ENCODE data around the gene HTRA2.

HTRA2 gene

DNA sequence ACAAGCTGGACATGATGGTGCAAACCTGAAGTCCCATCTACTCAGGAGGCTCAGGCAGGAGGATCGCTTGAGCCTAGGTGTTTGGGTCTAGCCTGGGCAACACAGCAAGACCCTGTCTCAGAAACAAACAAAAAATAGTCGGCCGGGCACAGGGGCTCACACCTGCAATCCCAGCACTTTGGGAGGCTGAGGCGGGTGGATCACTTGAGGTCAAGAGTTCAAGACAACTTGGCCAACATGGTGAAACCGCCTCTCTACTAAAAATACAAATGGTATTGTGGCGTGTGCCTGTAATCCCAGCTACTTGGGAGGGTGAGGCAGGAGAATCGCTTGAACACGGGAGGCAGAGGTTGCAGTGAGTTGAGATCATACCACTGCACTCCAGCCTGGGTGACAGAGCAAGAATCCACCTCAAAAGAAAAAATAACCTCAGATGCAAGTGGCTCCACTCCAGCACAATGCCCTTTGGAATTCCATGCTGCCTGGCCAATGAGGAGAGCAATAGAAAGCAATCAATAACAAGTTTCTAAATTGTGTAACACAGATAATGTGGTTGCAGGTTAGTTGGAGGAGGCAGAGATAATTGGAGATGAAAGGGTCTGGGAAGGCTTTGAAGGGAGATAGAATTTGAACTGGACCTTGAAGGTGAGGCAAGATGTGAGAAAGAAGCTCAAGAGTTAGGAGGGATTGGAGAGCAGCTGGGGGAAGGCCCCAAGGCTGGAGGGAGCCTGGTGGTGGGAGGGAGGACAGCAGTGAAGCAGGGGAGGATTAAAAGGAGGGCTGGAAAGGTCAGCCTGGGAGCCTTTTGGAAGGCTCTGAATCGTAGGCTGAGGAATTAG, 40.9 kb upstream of the HTRA2 start:
- Histone ChIP-seq H3K14ac (ENCODE audit: low read length) (no peak overlapping the region), H3K18ac (ENCODE audit: low read length) (no peak overlapping the region), H2AFZ (ENCODE audit: low read length) (no peak overlapping the region), H3K27ac (replicated peaks; ENCODE audit: low read length) (no peak overlapping the region), H3K27me3 (ENCODE audit: control insufficient read depth in 3 of 3, insufficient read depth in 3 of 3, low read depth in 1 of 3, low read length in 3 of 3) (no peaks in the 10 kb centered on the region), H3K9ac (ENCODE audit: low read depth, low read length, poor library complexity) (no peak overlapping the region), H3K4ac (ENCODE audit: low read length) (no peak overlapping the region), H3K36me3 (replicated peaks in 1 of 2; ENCODE audit: control insufficient read depth in 2 of 2, insufficient read depth in 2 of 2, low read length in 2 of 2) (peaks cover 30 to 50% of the 10 kb centered on the region in 2 donors), H3K23ac (ENCODE audit: low read depth, low read length, poor library complexity) (no peak overlapping the region), H4K8ac (ENCODE audit: low read depth, low read length) (no peak overlapping the region), H2AK5ac (ENCODE audit: low read depth, low read length) (no peak overlapping the region), H4K91ac (ENCODE audit: low read depth, low read length, poor library complexity) (no peak overlapping the region), H3K79me1 (ENCODE audit: low read depth, low read length) (no peaks in the 10 kb centered on the region), H2BK12ac (ENCODE audit: low read length) (no peak overlapping the region), H2BK5ac (ENCODE audit: low read length) (no peak overlapping the region), H3K9me3 (replicated peaks in 1 of 2; ENCODE audit: control insufficient read depth in 2 of 2, insufficient read depth in 1 of 2, low read depth in 1 of 2, low read length in 2 of 2) (no peaks in the 10 kb centered on the region), H2BK15ac (ENCODE audit: low read length) (no peak overlapping the region), H3K4me3 (ENCODE audit: low read length in 2 of 2) (no peak overlapping the region), H3K4me2 (ENCODE audit: insufficient read depth, low read length, poor library complexity, severe bottlenecking) (no peak overlapping the region), H2BK120ac (ENCODE audit: low read depth, low read length) (no peak overlapping the region), H3K4me1 (ENCODE audit: control insufficient read depth in 2 of 2, insufficient read depth in 1 of 2, low read depth in 1 of 2, low read length in 2 of 2) (no peaks in the 10 kb centered on the region)
- DNase-seq (ENCODE audit: low spot score): no peak
- WGBS, 2 donors (ENCODE audit: extremely low coverage in 2 of 2, insufficient read length in 2 of 2, insufficient replicate concordance in 1 of 2): no CpG with 5 or more reads among the region's 9 CpGs

DNA sequence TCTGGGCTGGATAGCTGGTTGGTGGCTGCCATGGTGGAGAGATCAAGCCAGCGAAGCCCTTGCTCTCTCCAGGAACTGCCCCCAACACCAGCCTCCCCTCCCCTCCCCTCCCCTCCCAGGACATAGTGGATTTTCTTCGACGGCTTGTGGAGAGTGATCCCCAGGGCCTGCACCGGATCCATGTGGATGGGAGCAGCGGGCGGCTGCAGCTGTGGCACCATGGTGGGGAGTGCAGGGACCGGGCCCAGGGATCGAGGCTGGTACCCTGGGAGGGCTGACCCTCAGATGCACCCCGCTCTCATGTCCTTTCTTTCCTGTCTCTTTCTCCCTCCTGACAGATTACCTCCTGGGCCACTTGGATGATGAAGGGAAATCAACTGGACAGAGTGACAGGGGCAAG, 39.8 kb upstream of the HTRA2 start:
- Histone ChIP-seq H2AFZ (ENCODE audit: low read length) (no peak overlapping the region), H2BK12ac (ENCODE audit: low read length) (no peak overlapping the region), H3K36me3 (replicated peaks in 1 of 2; ENCODE audit: control insufficient read depth in 2 of 2, insufficient read depth in 2 of 2, low read length in 2 of 2) (peaks cover 32 to 57% of the 10 kb centered on the region in 2 donors), H3K23ac (ENCODE audit: low read depth, low read length, poor library complexity) (no peak overlapping the region), H3K4me1 (ENCODE audit: control insufficient read depth in 2 of 2, insufficient read depth in 1 of 2, low read depth in 1 of 2, low read length in 2 of 2) (no peaks in the 10 kb centered on the region), H3K9ac (ENCODE audit: low read depth, low read length, poor library complexity) (no peak overlapping the region), H2BK15ac (ENCODE audit: low read length) (no peak overlapping the region), H3K27me3 (ENCODE audit: control insufficient read depth in 3 of 3, insufficient read depth in 3 of 3, low read depth in 1 of 3, low read length in 3 of 3) (no peaks in the 10 kb centered on the region), H2BK5ac (ENCODE audit: low read length) (no peak overlapping the region), H3K4ac (ENCODE audit: low read length) (no peak overlapping the region), H2AK5ac (ENCODE audit: low read depth, low read length) (no peak overlapping the region), H4K8ac (ENCODE audit: low read depth, low read length) (no peak overlapping the region), H3K9me3 (replicated peaks in 1 of 2; ENCODE audit: control insufficient read depth in 2 of 2, insufficient read depth in 1 of 2, low read depth in 1 of 2, low read length in 2 of 2) (no peaks in the 10 kb centered on the region), H3K27ac (replicated peaks; ENCODE audit: low read length) (no peak overlapping the region), H4K91ac (ENCODE audit: low read depth, low read length, poor library complexity) (no peak overlapping the region), H3K79me1 (ENCODE audit: low read depth, low read length) (no peaks in the 10 kb centered on the region), H3K4me3 (ENCODE audit: low read length in 2 of 2) (no peak overlapping the region), H3K4me2 (ENCODE audit: insufficient read depth, low read length, poor library complexity, severe bottlenecking) (no peak overlapping the region), H3K14ac (ENCODE audit: low read length) (no peak overlapping the region), H2BK120ac (ENCODE audit: low read depth, low read length) (no peak overlapping the region), H3K18ac (ENCODE audit: low read length) (no peak overlapping the region)
- DNase-seq (ENCODE audit: low spot score): no peak
- WGBS, 2 donors (ENCODE audit: extremely low coverage in 2 of 2, insufficient read length in 2 of 2, insufficient replicate concordance in 1 of 2): no CpG with 5 or more reads among the region's 9 CpGs

DNA sequence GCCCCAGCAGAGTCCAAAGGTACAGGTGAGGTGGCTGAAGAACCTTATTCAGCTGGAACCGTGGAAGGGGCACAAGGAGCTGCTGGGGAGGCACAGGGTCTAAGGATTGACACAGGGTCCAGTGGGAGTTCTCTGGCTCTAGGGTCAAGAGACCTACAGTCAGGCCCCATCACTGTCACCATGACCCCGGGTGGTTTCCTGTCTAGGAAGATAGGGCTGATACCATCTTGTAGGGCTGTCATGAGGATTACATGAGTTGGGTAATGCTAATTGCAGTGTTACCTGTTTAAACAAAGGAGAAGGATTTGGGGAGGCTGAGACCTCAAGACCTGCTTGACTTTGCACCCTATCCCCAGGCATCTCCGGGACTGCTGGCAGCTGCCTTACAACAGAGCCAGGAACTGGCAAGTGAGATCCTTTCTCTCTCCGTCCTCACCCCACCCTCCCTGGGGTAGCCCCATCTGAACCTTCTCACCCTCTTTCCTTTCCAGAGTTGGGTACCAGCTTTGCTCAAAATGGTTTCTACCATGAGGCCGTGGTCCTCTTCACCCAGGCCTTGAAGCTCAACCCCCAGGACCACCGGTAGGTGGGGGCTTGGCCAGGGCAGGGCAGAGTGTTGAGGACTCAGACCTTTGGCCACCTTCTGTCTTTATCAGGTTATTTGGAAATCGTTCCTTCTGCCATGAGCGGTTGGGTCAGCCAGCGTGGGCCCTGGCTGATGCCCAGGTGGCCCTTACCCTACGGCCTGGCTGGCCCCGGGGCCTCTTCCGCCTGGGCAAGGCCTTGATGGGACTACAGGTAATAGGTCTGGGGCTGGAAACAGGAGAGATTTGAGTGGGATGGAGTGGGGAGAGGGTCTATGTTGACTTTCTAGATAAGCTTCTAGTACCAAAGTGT, 37.8 kb upstream of the HTRA2 start:
- no peak for DNase-seq (ENCODE audit: low spot score)
- WGBS, 2 donors (ENCODE audit: extremely low coverage in 2 of 2, insufficient read length in 2 of 2, insufficient replicate concordance in 1 of 2): no CpG with 5 or more reads among the region's 12 CpGs
- Histone ChIP-seq H3K4me2 (ENCODE audit: insufficient read depth, low read length, poor library complexity, severe bottlenecking) (no peak overlapping the region), H2AFZ (ENCODE audit: low read length) (no peak overlapping the region), H2BK15ac (ENCODE audit: low read length) (no peak overlapping the region), H2BK5ac (ENCODE audit: low read length) (no peak overlapping the region), H3K9ac (ENCODE audit: low read depth, low read length, poor library complexity) (no peak overlapping the region), H3K27ac (replicated peaks; ENCODE audit: low read length) (no peak overlapping the region), H3K9me3 (replicated peaks in 1 of 2; ENCODE audit: control insufficient read depth in 2 of 2, insufficient read depth in 1 of 2, low read depth in 1 of 2, low read length in 2 of 2) (no peaks in the 10 kb centered on the region), H2AK5ac (ENCODE audit: low read depth, low read length) (no peak overlapping the region), H3K23ac (ENCODE audit: low read depth, low read length, poor library complexity) (no peak overlapping the region), H2BK120ac (ENCODE audit: low read depth, low read length) (no peak overlapping the region), H4K8ac (ENCODE audit: low read depth, low read length) (no peak overlapping the region), H3K27me3 (ENCODE audit: control insufficient read depth in 3 of 3, insufficient read depth in 3 of 3, low read depth in 1 of 3, low read length in 3 of 3) (peaks cover under 1 to 15% (median 9%) of the 10 kb centered on the region in 3 experiments), H4K91ac (ENCODE audit: low read depth, low read length, poor library complexity) (no peak overlapping the region), H3K4me3 (ENCODE audit: low read length in 2 of 2) (no peak overlapping the region), H3K18ac (ENCODE audit: low read length) (no peak overlapping the region), H3K36me3 (replicated peaks in 1 of 2; ENCODE audit: control insufficient read depth in 2 of 2, insufficient read depth in 2 of 2, low read length in 2 of 2) (peaks cover 31 to 50% of the 10 kb centered on the region in 2 donors), H3K4me1 (ENCODE audit: control insufficient read depth in 2 of 2, insufficient read depth in 1 of 2, low read depth in 1 of 2, low read length in 2 of 2) (no peaks in the 10 kb centered on the region), H3K79me1 (ENCODE audit: low read depth, low read length) (no peaks in the 10 kb centered on the region), H3K4ac (ENCODE audit: low read length) (no peak overlapping the region), H3K14ac (ENCODE audit: low read length) (no peak overlapping the region), H2BK12ac (ENCODE audit: low read length) (no peak overlapping the region)

DNA sequence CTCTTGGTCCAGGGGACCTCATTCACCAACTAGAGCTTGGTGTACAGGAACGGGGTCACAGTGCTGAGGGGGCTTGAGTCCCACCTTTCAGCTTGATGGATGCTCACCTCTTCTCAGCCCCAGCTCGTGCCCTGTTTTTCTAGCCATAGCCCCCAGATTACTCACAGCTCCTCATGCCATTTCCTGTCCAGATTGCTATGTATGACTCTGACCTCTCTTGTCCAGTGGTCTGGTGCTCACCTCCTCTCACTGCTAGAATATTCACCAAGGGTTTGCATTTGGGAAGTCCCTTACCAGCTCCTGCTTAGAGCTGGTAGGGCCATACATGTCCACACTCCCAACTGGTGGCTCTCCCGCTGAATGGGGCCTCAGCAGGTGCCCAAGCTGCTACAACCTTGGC, 36.2 kb upstream of the HTRA2 start:
- Histone ChIP-seq H2BK12ac (ENCODE audit: low read length) (no peak overlapping the region), H2AFZ (ENCODE audit: low read length) (no peak overlapping the region), H3K4me1 (ENCODE audit: control insufficient read depth in 2 of 2, insufficient read depth in 1 of 2, low read depth in 1 of 2, low read length in 2 of 2) (peaks cover 8 to 9% of the 10 kb centered on the region in 2 donors)

More for the DNA sequence above, 36.2 kb upstream of the HTRA2 start:
- Histone ChIP-seq H3K79me1 (ENCODE audit: low read depth, low read length) (no peaks in the 10 kb centered on the region), H4K8ac (ENCODE audit: low read depth, low read length) (no peak overlapping the region), H3K23ac (ENCODE audit: low read depth, low read length, poor library complexity) (no peak overlapping the region), H3K27ac (replicated peaks; ENCODE audit: low read length) (no peak overlapping the region), H4K91ac (ENCODE audit: low read depth, low read length, poor library complexity) (no peak overlapping the region), H3K4me2 (ENCODE audit: insufficient read depth, low read length, poor library complexity, severe bottlenecking) (no peak overlapping the region), H3K36me3 (replicated peaks in 1 of 2; ENCODE audit: control insufficient read depth in 2 of 2, insufficient read depth in 2 of 2, low read length in 2 of 2) (peaks cover 30 to 46% of the 10 kb centered on the region in 2 donors), H3K9me3 (replicated peaks in 1 of 2; ENCODE audit: control insufficient read depth in 2 of 2, insufficient read depth in 1 of 2, low read depth in 1 of 2, low read length in 2 of 2) (no peaks in the 10 kb centered on the region), H2BK120ac (ENCODE audit: low read depth, low read length) (no peak overlapping the region), H3K9ac (ENCODE audit: low read depth, low read length, poor library complexity) (no peak overlapping the region), H3K27me3 (ENCODE audit: control insufficient read depth in 3 of 3, insufficient read depth in 3 of 3, low read depth in 1 of 3, low read length in 3 of 3) (peaks cover 13 to 31% (median 25%) of the 10 kb centered on the region in 3 experiments), H2BK5ac (ENCODE audit: low read length) (no peak overlapping the region), H3K18ac (ENCODE audit: low read length) (no peak overlapping the region), H2AK5ac (ENCODE audit: low read depth, low read length) (no peak overlapping the region), H3K4ac (ENCODE audit: low read length) (no peak overlapping the region), H3K4me3 (ENCODE audit: low read length in 2 of 2) (no peak overlapping the region), H2BK15ac (ENCODE audit: low read length) (no peak overlapping the region), H3K14ac (ENCODE audit: low read length) (no peak overlapping the region)
- WGBS, 2 donors (ENCODE audit: extremely low coverage in 2 of 2, insufficient read length in 2 of 2, insufficient replicate concordance in 1 of 2): no CpG with 5 or more reads among the region's 3 CpGs
- no peak for DNase-seq (ENCODE audit: low spot score)

Measured in neuronal stem cell (in vitro differentiated cells).